Head of caudate nucleus (tissue), 42 donors: ENCODE results near the gene ZNF726.
A peak's percentile ranks its signal among the peaks of the same experiment; 100 is the strongest.
"Not testable (repeated sequence)": the region's sequence is repeated elsewhere in the genome, so short reads cannot be mapped to it uniquely, and the experiment has no call there.

Experiments
- DNase-seq, 42 donors: peaks; one replicate each; pipeline versions ENCODE4 v3.0.0 to v3.0.0-alpha.2; 2020 to 2021; ENCODE audit warnings: mixed read lengths in 7 of 42
- intact Hi-C: fragments of 100-400 bp; cut with DNase I; formaldehyde crosslinking; loops from one replicate; pipeline ENCODE4 v1.15.0; 2022

Gene ZNF726

GRCh38 chr19:23914402-23915286 lies at the start of gene ZNF726:
TSS of gene ZNF726 (plus strand) at chr19:23914886. CDS start at chr19:23914995, 109 bp downstream.
- intact Hi-C loops = no loop called here
- peak; percentile 83 to 96 (median 92) for DNase-seq

- DNase-seq = no peak
- intact Hi-C loops = no loop called here
Measured at GRCh38 chr19:23867895-23868294, 46.8 kb upstream of the ZNF726 start.

- intact Hi-C loops = no loop called here
- no peak for DNase-seq
Measured at GRCh38 chr19:23868630-23869029, 46.1 kb upstream of the ZNF726 start.

- intact Hi-C loops = no loop called here
- DNase-seq = no peak
Measured at GRCh38 chr19:23872282-23872919, 42.3 kb upstream of the ZNF726 start.

- intact Hi-C loops = no loop called here
- DNase-seq = no peak
Measured at GRCh38 chr19:23876261-23876660, 38.4 kb upstream of the ZNF726 start.

GRCh38 chr19:23876756-23877155 lies 37.9 kb upstream of the ZNF726 start:
- intact Hi-C loops = not testable (repeated sequence)

GRCh38 chr19:23882493-23882892 lies 32.2 kb upstream of the ZNF726 start:
- intact Hi-C loops = no loop called here
- no peak for DNase-seq

More at GRCh38 chr19:23876756-23877155, 37.9 kb upstream of the ZNF726 start:
- DNase-seq = not testable (repeated sequence)

- intact Hi-C loops = no loop called here
- DNase-seq = no peak
Measured at GRCh38 chr19:23884363-23884762, 30.3 kb upstream of the ZNF726 start.

- intact Hi-C loops = no loop called here
- DNase-seq = no peak
Measured at GRCh38 chr19:23887642-23888041, 27.0 kb upstream of the ZNF726 start.

- DNase-seq, intact Hi-C loops: not testable (repeated sequence)
Measured at GRCh38 chr19:23896096-23896495, 18.6 kb upstream of the ZNF726 start.

- intact Hi-C loops = no loop called here
- no peak for DNase-seq
Measured at GRCh38 chr19:23896912-23897311, 17.8 kb upstream of the ZNF726 start.

GRCh38 chr19:23901360-23901759 lies 13.3 kb upstream of the ZNF726 start:
- no peak for DNase-seq
- intact Hi-C loops = no loop called here

- DNase-seq = no peak
- intact Hi-C loops = no loop called here
Measured at GRCh38 chr19:23904406-23904805, 10.3 kb upstream of the ZNF726 start.

GRCh38 chr19:23905771-23906170 lies 8.9 kb upstream of the ZNF726 start:
- intact Hi-C loops = no loop called here
- no peak for DNase-seq

GRCh38 chr19:23906835-23907234 lies 7.9 kb upstream of the ZNF726 start:
- no peak for DNase-seq

GRCh38 chr19:23908165-23908564 lies 6.5 kb upstream of the ZNF726 start:
- DNase-seq = no peak
- intact Hi-C loops = no loop called here

More at GRCh38 chr19:23906835-23907234, 7.9 kb upstream of the ZNF726 start:
- intact Hi-C loops = no loop called here

GRCh38 chr19:23909222-23909621 lies 5.5 kb upstream of the ZNF726 start:
- DNase-seq = no peak

GRCh38 chr19:23913931-23914330 lies 755 bp upstream of the ZNF726 start:
- DNase-seq = no peak
- intact Hi-C loops = no loop called here

More at GRCh38 chr19:23909222-23909621, 5.5 kb upstream of the ZNF726 start:
- intact Hi-C loops = no loop called here

GRCh38 chr19:23916991-23917390 lies 2.3 kb downstream of the ZNF726 start:
- intact Hi-C loops = no loop called here
- DNase-seq = no peak

- intact Hi-C loops = no loop called here
- DNase-seq = no peak
Measured at GRCh38 chr19:23917856-23918255, 3.2 kb downstream of the ZNF726 start.
